Caco-2 (cell line): ENCODE results near the gene XRCC3. TPM values are rescaled to one million over a fixed set of nuclear protein-coding genes. Genes with fewer than 3 reads are reported as not detected.
A peak's percentile ranks its signal among the peaks of the same experiment; 100 is the strongest.

Experiments used
- BruUV-seq: library from RNA; stranded (reverse); fragments of 400-500 nt; replicated peaks from 2 replicates; lab custom pipeline; 2021; lab: Mats Ljungman, UMichigan
- CTCF ChIA-PET: fragments of 300-600 bp; sonication (Branson Sonifier 250); formaldehyde crosslinking; loops from one replicate; lab custom pipeline; 2022; ENCODE audit warnings: antibody characterized with exemption; lab: Charles Lee
- POLR2A ChIA-PET: fragments of 300-600 bp; sonication (Branson Sonifier 250); formaldehyde crosslinking; loops from one replicate; lab custom pipeline; 2022; ENCODE audit warnings: antibody characterized with exemption; lab: Charles Lee
- DNase-seq, 2 experiments: peaks; one replicate each; pipeline versions ENCODE4 v3.0.0 to v3.0.0-alpha.2; 2020 to 2022
- H3K27me3 ChIP-seq: replicated peaks from 2 replicates; pipeline ENCODE4 v1.6.0; 2011; ENCODE audit warnings: low read length; ENCODE audit not compliant: control insufficient read depth, insufficient read depth
- H3K36me3 ChIP-seq: 2 replicates; pipeline ENCODE4 v1.5.1; 2011; ENCODE audit warnings: low read length; ENCODE audit not compliant: control insufficient read depth, insufficient read depth
- H3K4me1 ChIP-seq: fragments of 250-450 bp; sonication (Bioruptor Pico); 2 replicates; pipeline ENCODE4 v1.5.1; 2020; ENCODE audit warnings: mild to moderate bottlenecking
- H3K4me3 ChIP-seq: 2 replicates; pipeline ENCODE4 v1.5.1; 2011; ENCODE audit warnings: low read depth, mild to moderate bottlenecking, control low read depth, low read length
- H3K9me3 ChIP-seq: fragments of 250-450 bp; sonication (Bioruptor Pico); 2 replicates; pipeline ENCODE4 v1.5.1; 2020; ENCODE audit warnings: mild to moderate bottlenecking, moderate library complexity
- H3K27ac Mint-ChIP-seq: one replicate; pipeline ENCODE4 v1.8.0; 2022; ENCODE audit warnings: mixed read lengths; ENCODE audit not compliant: unreplicated experiment
- H3K27me3 Mint-ChIP-seq: one replicate; pipeline ENCODE4 v1.8.0; 2022; ENCODE audit warnings: mixed read lengths; ENCODE audit not compliant: insufficient read depth, unreplicated experiment
- H3K36me3 Mint-ChIP-seq: one replicate; pipeline ENCODE4 v1.8.0; 2022; ENCODE audit warnings: mild to moderate bottlenecking, mixed read lengths; ENCODE audit not compliant: insufficient read depth, unreplicated experiment
- H3K4me1 Mint-ChIP-seq: one replicate; pipeline ENCODE4 v1.8.0; 2022; ENCODE audit warnings: low read depth, mixed read lengths; ENCODE audit not compliant: unreplicated experiment
- H3K4me3 Mint-ChIP-seq: one replicate; pipeline ENCODE4 v1.8.0; 2022; ENCODE audit warnings: mild to moderate bottlenecking, moderate library complexity, mixed read lengths; ENCODE audit not compliant: unreplicated experiment
- H3K9me3 Mint-ChIP-seq: one replicate; pipeline ENCODE4 v1.8.0; 2022; ENCODE audit warnings: mixed read lengths; ENCODE audit not compliant: unreplicated experiment
- CTCF ChIP-seq, 2 experiments: fragments of 200-600 bp in 1 of 2; IDR thresholded peaks; 1 replicate in 1 of 2; 2 replicates in 1 of 2; pipeline versions ENCODE4 v1.5.1 to v1.8.0; 2011 to 2022; ENCODE audit warnings: antibody characterized with exemption in 1 of 2, control low read depth in 1 of 2, inconsistent platforms in 1 of 2, low read depth in 1 of 2, low read length in 1 of 2, mild to moderate bottlenecking in 1 of 2, moderate library complexity in 1 of 2; ENCODE audit not compliant: insufficient read depth in 1 of 2, severe bottlenecking in 1 of 2, unreplicated experiment in 1 of 2
- intact Hi-C: fragments of 100-400 bp; cut with micrococcal nuclease; formaldehyde crosslinking; loops from one replicate; pipeline ENCODE4 v1.10.0; 2022; ENCODE audit not compliant: unreplicated experiment
- total RNA-seq: library from RNA; stranded (reverse); gene quantifications from 2 replicates; pipeline ENCODE4 v1.2.3, GENCODE V29; 2022

XRCC3 gene
- total RNA-seq, 1 experiment from 2014 or later, result 44.0 TPM

GRCh38 chr14:103698380-103699260 lies 16.6 kb downstream of the XRCC3 start:
- no peak for TF ChIP-seq CTCF (IDR thresholded peaks at IDR 0.05; ENCODE audit: insufficient read depth in 1 of 2, low read depth in 1 of 2, low read length in 1 of 2, severe bottlenecking in 1 of 2, unreplicated experiment in 1 of 2)
- intact Hi-C loops, result no loop called here
- H3K9me3 Mint-ChIP-seq, result no peaks in the 10 kb centered on the region
- H3K27me3 Mint-ChIP-seq, result no peaks in the 10 kb centered on the region
- H3K4me3 Mint-ChIP-seq, result no peak overlapping the region
- Histone ChIP-seq H3K36me3 (peaks cover 2% of the 10 kb centered on the region; the same call in 1 of the 2 replicates), H3K27me3 (no peaks in the 10 kb centered on the region), H3K9me3 (no peaks in the 10 kb centered on the region), H3K4me3 (no peak overlapping the region), H3K4me1 (no peaks in the 10 kb centered on the region)
- no TSS peak for BruUV-seq
- H3K4me1 Mint-ChIP-seq, result no peaks in the 10 kb centered on the region
- ChIA-PET POLR2A (no interaction called here), CTCF (interaction anchor here (0.6 kb wide), 1 partner anchor 44 kb away, joined by 3 read pairs; no protein-coding TSS in a partner anchor)
- DNase-seq, result no peak
- H3K36me3 Mint-ChIP-seq, result peaks cover 87% of the 10 kb centered on the region
- H3K27ac Mint-ChIP-seq, result peak overlapping the region; percentile 45

GRCh38 chr14:103697603-103698379 lies 17.5 kb downstream of the XRCC3 start:
- no peaks in the 10 kb centered on the region for H3K9me3 ChIP-seq
- CTCF ChIA-PET, result no interaction called here

More at GRCh38 chr14:103697603-103698379, 17.5 kb downstream of the XRCC3 start:
- peaks cover 2% of the 10 kb centered on the region; the same call in 1 of the 2 replicates for H3K36me3 ChIP-seq
- Mint-ChIP-seq H3K4me1 (no peaks in the 10 kb centered on the region), H3K9me3 (no peaks in the 10 kb centered on the region), H3K27ac (no peak overlapping the region), H3K36me3 (peaks cover 87% of the 10 kb centered on the region), H3K4me3 (peak overlapping the region; percentile 31), H3K27me3 (no peaks in the 10 kb centered on the region)
- DNase-seq, result no peak
- no peak for TF ChIP-seq CTCF (IDR thresholded peaks at IDR 0.05; ENCODE audit: insufficient read depth in 1 of 2, low read depth in 1 of 2, low read length in 1 of 2, severe bottlenecking in 1 of 2, unreplicated experiment in 1 of 2)
- H3K4me1 ChIP-seq, result no peaks in the 10 kb centered on the region
- H3K4me3 ChIP-seq, result no peak overlapping the region
- H3K27me3 ChIP-seq, result no peaks in the 10 kb centered on the region
- POLR2A ChIA-PET, result no interaction called here
- intact Hi-C loops, result no loop called here
- BruUV-seq, result TSS peak; percentile 18
